Mucosa of descending colon (tissue), 3 donors: ENCODE measurements around the gene LAMC2. TPM values are rescaled to one million over a fixed set of nuclear protein-coding genes. Genes with fewer than 3 reads are reported as not detected.

Source experiments
- ATAC-seq: fragments of 200-7000 bp; cut with Tn5 transposase; one replicate; pipeline ENCODE4 v1.9.1; 2020; ENCODE audit warnings: mild to moderate bottlenecking, moderate library complexity
- DNase-seq, 3 donors: peaks; one replicate each; pipeline ENCODE4 v3.0.0-alpha.2; 2020
- H3K36me3 ChIP-seq: fragments of 200-600 bp; one replicate; pipeline ENCODE4 v1.8.0; 2021; ENCODE audit warnings: low read depth, mild to moderate bottlenecking
- H3K4me1 ChIP-seq: fragments of 200-600 bp; one replicate; pipeline ENCODE4 v1.8.0; 2021; ENCODE audit warnings: low read depth, mild to moderate bottlenecking
- H3K4me3 ChIP-seq: fragments of 200-600 bp; one replicate; pipeline ENCODE4 v1.8.0; 2021; ENCODE audit warnings: mild to moderate bottlenecking
- H3K9me3 ChIP-seq: fragments of 200-600 bp; one replicate; pipeline ENCODE4 v1.8.0; 2021; ENCODE audit warnings: mild to moderate bottlenecking
- CTCF ChIP-seq: fragments of 200-600 bp; IDR thresholded peaks from one replicate; pipeline ENCODE4 v1.8.0; 2022; ENCODE audit warnings: antibody characterized with exemption, mild to moderate bottlenecking
- intact Hi-C, 2 donors: fragments of 100-400 bp; cut with DNase I in 1 of 2; cut with micrococcal nuclease in 1 of 2; formaldehyde crosslinking; loops; one replicate each; pipeline versions ENCODE4 v1.11.0 to v1.11.1; 2022; cut with DNase I, micrococcal nuclease
- total RNA-seq, 3 donors: library from RNA; stranded (reverse); fragmentation: NEBNext Ultra II Directional in 2 of 3; extraction: Animal tissue kit (Norgen Biotek cat#: 25700) in 2 of 3; gene quantifications; one replicate each; pipeline versions ENCODE4 v1.2.1 to v1.2.4, GENCODE V29; 2021 to 2023
- donor health status: DM: no; HTN: no; CAD: no; lungs with moderate emphysema.
- donor health status: DM: no; HTN: no; CAD: no.
- donor health status: DM: no; HTN: yes; CAD: no.

LAMC2 gene
- total RNA-seq, 3 donors from 2014 or later, result 16.3 to 36.9 (median 31.0) TPM

GRCh38 chr1:183291802-183292514 is 105.9 kb downstream of the LAMC2 start:
- intact Hi-C loops, result no loop called here
- no peak overlapping the region for H3K4me3 ChIP-seq
- no peaks in the 10 kb centered on the region for H3K9me3 ChIP-seq
- no peaks in the 10 kb centered on the region for H3K36me3 ChIP-seq
- TF ChIP-seq CTCF, result no peak
- DNase-seq, result no peak
- no peaks in the 10 kb centered on the region for H3K4me1 ChIP-seq
- no peak for ATAC-seq

GRCh38 chr1:183293241-183293640 is 107.2 kb downstream of the LAMC2 start:
- DNase-seq, result no peak
- Histone ChIP-seq H3K4me1 (no peaks in the 10 kb centered on the region), H3K4me3 (no peak overlapping the region), H3K36me3 (no peaks in the 10 kb centered on the region), H3K9me3 (no peaks in the 10 kb centered on the region)
- no peak for ATAC-seq
- TF ChIP-seq CTCF, result no peak
- intact Hi-C loops, result no loop called here

- ATAC-seq (no peak), DNase-seq (no peak)
- Histone ChIP-seq H3K36me3 (no peaks in the 10 kb centered on the region), H3K4me1 (no peaks in the 10 kb centered on the region), H3K4me3 (no peak overlapping the region), H3K9me3 (no peaks in the 10 kb centered on the region)
- intact Hi-C loops, result no loop called here
- no peak for TF ChIP-seq CTCF
These were observed 107.8 kb downstream of the LAMC2 start for GRCh38 chr1:183293876-183294275.

Other genes starting within 250 kb of the LAMC2 start
- gene SHCBP1L, start 233.1 kb upstream of the LAMC2 start, total RNA-seq, result not detected
- gene LAMC1, start 162.8 kb upstream of the LAMC2 start, total RNA-seq, result 100 to 1,000 TPM in 1 of 3 donors, 10 to 100 TPM in 2; 22.5 to 137 (median 46.7) TPM
- 1 to 10 TPM in 1 of 3 donors, under 1 TPM in 2; 0.29 to 3.6 (median 0.87) TPM for gene NMNAT2, start 232.1 kb downstream of the LAMC2 start, total RNA-seq